HepG2 (cell line): Measurements from ENCODE around the gene SYTL1.

Experiments used
- EZH2 ChIP-seq: conservative IDR thresholded peaks from 2 replicates; pipeline ENCODE4 v1.6.1; 2012; ENCODE audit warnings: mild to moderate bottlenecking, low read depth, low read length, moderate library complexity
- HCFC1 ChIP-seq: fragments of 150-350 bp; IDR thresholded peaks from 2 replicates; pipeline ENCODE4 v1.6.1; 2014; ENCODE audit warnings: low read depth, low read length
- NAIF1 ChIP-seq: sonication (generic); formaldehyde crosslinking; IDR thresholded peaks from 2 replicates; pipeline ENCODE4 v1.5.0; 2020; ENCODE audit warnings: mild to moderate bottlenecking, missing genetic modification reagents, borderline replicate concordance
- TSC22D2 ChIP-seq: sonication (generic); formaldehyde crosslinking; IDR thresholded peaks from 2 replicates; pipeline ENCODE4 v1.5.1; 2020; ENCODE audit warnings: missing genetic modification reagents, mild to moderate bottlenecking, borderline replicate concordance
- ZFAT ChIP-seq: sonication (generic); formaldehyde crosslinking; conservative IDR thresholded peaks from 2 replicates; pipeline ENCODE4 v1.8.1; 2023; ENCODE audit warnings: missing genetic modification reagents, inconsistent platforms
- ZFP36 ChIP-seq: fragments of 150-350 bp; IDR thresholded peaks from 2 replicates; pipeline ENCODE4 v1.6.1; 2018; ENCODE audit warnings: borderline replicate concordance, low read length, low read depth; ENCODE audit not compliant: partially characterized antibody
- ZNF598 ChIP-seq: sonication (generic); formaldehyde crosslinking; IDR thresholded peaks from 2 replicates; pipeline ENCODE4 v1.5.1; 2020; ENCODE audit warnings: mild to moderate bottlenecking, missing genetic modification reagents, borderline replicate concordance
- TF ChIP-seq, protein P1 (sequence below), 2 experiments: fragments of 450-650 bp in 1 of 2; sonication (generic) in 1 of 2; formaldehyde crosslinking in 1 of 2; IDR thresholded peaks; 2 replicates each; pipeline versions ENCODE4 v1.6.1 to v1.8.0; 2016 to 2022; ENCODE audit warnings: antibody characterized with exemption in 1 of 2, mild to moderate bottlenecking in 1 of 2, missing genetic modification reagents in 1 of 2
- TF ChIP-seq, protein P2 (sequence below): fragments of 450-650 bp; IDR thresholded peaks from 2 replicates; pipeline ENCODE4 v1.6.1; 2017; ENCODE audit warnings: mild to moderate bottlenecking
- TF ChIP-seq, protein P3 (sequence below): sonication (generic); formaldehyde crosslinking; IDR thresholded peaks from 2 replicates; pipeline ENCODE4 v1.5.0; 2020; ENCODE audit warnings: mild to moderate bottlenecking, missing genetic modification reagents, moderate library complexity
- TF ChIP-seq, protein P4 (sequence below): sonication (generic); formaldehyde crosslinking; IDR thresholded peaks from 2 replicates; pipeline ENCODE4 v1.8.0; 2022; ENCODE audit warnings: mild to moderate bottlenecking, missing genetic modification reagents, moderate library complexity

DNA sequence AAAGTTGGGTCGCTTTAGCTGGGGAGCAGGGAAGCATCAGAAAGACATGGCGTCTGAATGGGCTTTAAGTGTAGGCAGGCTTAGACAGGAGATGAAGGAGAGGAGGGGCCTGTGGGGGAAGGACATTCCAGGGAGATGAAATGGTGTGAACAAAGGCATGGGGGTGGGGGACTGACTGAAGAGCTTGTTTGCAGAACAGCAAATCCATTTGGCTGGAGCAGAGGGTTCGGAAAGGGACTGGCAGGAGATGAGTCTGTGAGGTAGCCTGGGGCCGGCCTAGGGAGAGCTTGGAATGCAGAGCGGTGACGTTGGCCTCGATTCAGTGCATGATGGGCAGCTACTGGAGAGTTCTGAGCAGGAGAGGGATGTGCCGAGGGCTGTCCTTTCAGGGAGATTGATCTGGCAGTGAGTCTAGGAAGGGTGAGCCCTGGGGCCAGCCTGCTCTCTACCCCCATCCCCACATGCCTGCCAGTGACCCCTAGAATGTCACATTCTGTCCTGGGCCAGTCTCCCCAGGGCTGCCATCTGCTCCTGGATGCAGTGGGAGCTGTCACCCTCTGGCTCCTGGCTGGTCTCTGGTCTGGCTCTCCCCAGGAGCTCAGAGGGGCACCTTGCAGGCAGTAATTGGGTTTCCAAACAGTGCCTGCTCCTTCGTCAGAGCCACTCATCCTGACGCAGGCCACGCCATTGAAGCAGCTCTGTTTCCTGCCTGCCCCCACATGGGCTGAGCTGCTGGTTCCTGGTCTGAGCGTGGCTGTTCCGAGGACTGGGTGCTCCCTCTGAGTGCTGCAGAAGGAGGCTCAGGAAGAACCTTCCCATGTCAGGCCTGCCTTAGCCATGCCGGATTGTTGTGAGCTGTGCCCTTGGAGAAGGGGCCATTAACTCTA lies 42.2 kb upstream of the SYTL1 start:
- TF ChIP-seq NAIF1 (CRISPR knock-in tag), result no peak
- TF ChIP-seq, protein P1, sequence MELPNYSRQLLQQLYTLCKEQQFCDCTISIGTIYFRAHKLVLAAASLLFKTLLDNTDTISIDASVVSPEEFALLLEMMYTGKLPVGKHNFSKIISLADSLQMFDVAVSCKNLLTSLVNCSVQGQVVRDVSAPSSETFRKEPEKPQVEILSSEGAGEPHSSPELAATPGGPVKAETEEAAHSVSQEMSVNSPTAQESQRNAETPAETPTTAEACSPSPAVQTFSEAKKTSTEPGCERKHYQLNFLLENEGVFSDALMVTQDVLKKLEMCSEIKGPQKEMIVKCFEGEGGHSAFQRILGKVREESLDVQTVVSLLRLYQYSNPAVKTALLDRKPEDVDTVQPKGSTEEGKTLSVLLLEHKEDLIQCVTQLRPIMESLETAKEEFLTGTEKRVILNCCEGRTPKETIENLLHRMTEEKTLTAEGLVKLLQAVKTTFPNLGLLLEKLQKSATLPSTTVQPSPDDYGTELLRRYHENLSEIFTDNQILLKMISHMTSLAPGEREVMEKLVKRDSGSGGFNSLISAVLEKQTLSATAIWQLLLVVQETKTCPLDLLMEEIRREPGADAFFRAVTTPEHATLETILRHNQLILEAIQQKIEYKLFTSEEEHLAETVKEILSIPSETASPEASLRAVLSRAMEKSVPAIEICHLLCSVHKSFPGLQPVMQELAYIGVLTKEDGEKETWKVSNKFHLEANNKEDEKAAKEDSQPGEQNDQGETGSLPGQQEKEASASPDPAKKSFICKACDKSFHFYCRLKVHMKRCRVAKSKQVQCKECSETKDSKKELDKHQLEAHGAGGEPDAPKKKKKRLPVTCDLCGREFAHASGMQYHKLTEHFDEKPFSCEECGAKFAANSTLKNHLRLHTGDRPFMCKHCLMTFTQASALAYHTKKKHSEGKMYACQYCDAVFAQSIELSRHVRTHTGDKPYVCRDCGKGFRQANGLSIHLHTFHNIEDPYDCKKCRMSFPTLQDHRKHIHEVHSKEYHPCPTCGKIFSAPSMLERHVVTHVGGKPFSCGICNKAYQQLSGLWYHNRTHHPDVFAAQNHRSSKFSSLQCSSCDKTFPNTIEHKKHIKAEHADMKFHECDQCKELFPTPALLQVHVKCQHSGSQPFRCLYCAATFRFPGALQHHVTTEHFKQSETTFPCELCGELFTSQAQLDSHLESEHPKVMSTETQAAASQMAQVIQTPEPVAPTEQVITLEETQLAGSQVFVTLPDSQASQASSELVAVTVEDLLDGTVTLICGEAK (IDR thresholded peaks at IDR 0.05), result no peak
- TF ChIP-seq, protein P1 (CRISPR knock-in tag; IDR thresholded peaks at IDR 0.05), result no peak
- no peak for TF ChIP-seq TSC22D2 (CRISPR knock-in tag)
- TF ChIP-seq EZH2, result no peak
- TF ChIP-seq HCFC1, result no peak
- TF ChIP-seq, protein P2, sequence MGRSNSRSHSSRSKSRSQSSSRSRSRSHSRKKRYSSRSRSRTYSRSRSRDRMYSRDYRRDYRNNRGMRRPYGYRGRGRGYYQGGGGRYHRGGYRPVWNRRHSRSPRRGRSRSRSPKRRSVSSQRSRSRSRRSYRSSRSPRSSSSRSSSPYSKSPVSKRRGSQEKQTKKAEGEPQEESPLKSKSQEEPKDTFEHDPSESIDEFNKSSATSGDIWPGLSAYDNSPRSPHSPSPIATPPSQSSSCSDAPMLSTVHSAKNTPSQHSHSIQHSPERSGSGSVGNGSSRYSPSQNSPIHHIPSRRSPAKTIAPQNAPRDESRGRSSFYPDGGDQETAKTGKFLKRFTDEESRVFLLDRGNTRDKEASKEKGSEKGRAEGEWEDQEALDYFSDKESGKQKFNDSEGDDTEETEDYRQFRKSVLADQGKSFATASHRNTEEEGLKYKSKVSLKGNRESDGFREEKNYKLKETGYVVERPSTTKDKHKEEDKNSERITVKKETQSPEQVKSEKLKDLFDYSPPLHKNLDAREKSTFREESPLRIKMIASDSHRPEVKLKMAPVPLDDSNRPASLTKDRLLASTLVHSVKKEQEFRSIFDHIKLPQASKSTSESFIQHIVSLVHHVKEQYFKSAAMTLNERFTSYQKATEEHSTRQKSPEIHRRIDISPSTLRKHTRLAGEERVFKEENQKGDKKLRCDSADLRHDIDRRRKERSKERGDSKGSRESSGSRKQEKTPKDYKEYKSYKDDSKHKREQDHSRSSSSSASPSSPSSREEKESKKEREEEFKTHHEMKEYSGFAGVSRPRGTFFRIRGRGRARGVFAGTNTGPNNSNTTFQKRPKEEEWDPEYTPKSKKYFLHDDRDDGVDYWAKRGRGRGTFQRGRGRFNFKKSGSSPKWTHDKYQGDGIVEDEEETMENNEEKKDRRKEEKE, result no peak
- TF ChIP-seq, protein P3, sequence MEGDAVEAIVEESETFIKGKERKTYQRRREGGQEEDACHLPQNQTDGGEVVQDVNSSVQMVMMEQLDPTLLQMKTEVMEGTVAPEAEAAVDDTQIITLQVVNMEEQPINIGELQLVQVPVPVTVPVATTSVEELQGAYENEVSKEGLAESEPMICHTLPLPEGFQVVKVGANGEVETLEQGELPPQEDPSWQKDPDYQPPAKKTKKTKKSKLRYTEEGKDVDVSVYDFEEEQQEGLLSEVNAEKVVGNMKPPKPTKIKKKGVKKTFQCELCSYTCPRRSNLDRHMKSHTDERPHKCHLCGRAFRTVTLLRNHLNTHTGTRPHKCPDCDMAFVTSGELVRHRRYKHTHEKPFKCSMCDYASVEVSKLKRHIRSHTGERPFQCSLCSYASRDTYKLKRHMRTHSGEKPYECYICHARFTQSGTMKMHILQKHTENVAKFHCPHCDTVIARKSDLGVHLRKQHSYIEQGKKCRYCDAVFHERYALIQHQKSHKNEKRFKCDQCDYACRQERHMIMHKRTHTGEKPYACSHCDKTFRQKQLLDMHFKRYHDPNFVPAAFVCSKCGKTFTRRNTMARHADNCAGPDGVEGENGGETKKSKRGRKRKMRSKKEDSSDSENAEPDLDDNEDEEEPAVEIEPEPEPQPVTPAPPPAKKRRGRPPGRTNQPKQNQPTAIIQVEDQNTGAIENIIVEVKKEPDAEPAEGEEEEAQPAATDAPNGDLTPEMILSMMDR, result no peak
- TF ChIP-seq ZNF598 (CRISPR knock-in tag), result no peak
- no peak for TF ChIP-seq ZFAT (CRISPR knock-in tag)
- TF ChIP-seq, protein P4, sequence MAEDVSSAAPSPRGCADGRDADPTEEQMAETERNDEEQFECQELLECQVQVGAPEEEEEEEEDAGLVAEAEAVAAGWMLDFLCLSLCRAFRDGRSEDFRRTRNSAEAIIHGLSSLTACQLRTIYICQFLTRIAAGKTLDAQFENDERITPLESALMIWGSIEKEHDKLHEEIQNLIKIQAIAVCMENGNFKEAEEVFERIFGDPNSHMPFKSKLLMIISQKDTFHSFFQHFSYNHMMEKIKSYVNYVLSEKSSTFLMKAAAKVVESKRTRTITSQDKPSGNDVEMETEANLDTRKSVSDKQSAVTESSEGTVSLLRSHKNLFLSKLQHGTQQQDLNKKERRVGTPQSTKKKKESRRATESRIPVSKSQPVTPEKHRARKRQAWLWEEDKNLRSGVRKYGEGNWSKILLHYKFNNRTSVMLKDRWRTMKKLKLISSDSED (CRISPR knock-in tag), result no peak
- TF ChIP-seq ZFP36, result no peak
